Activated effector memory CD4-positive, alpha-beta T cell treated with anti-CD3 and anti-CD28 coated beads, Interleukin-2, amount 50 U/mL, for 16 hours (primary cell): ENCODE measurements around the gene ADGRE3.
"Not testable (repeated sequence)": the region's sequence is repeated elsewhere in the genome, so short reads cannot be mapped to it uniquely, and the experiment has no call there.

Experiments used
- DNase-seq: peaks from one replicate; pipeline ENCODE4 v3.0.0-alpha.2; 2020

ADGRE3 gene

GRCh38 chr19:14669940-14670339 is 4.7 kb downstream of the ADGRE3 start:
- no peak for DNase-seq

GRCh38 chr19:14661372-14661924 is 13.2 kb downstream of the ADGRE3 start:
- DNase-seq = no peak

GRCh38 chr19:14659874-14660489 is 14.7 kb downstream of the ADGRE3 start:
- no peak for DNase-seq

- DNase-seq = no peak
Measured at GRCh38 chr19:14655726-14656125, 18.9 kb downstream of the ADGRE3 start.

GRCh38 chr19:14654786-14655560 is 19.7 kb downstream of the ADGRE3 start:
- DNase-seq = no peak

GRCh38 chr19:14650161-14650560 is 24.5 kb downstream of the ADGRE3 start:
- no peak for DNase-seq

GRCh38 chr19:14649020-14649419 is 25.6 kb downstream of the ADGRE3 start:
- DNase-seq = no peak

- no peak for DNase-seq
Measured at GRCh38 chr19:14648506-14648905, 26.1 kb downstream of the ADGRE3 start.

GRCh38 chr19:14639536-14640277 is 34.9 kb downstream of the ADGRE3 start:
- DNase-seq = no peak

GRCh38 chr19:14632286-14632685 is 42.4 kb downstream of the ADGRE3 start:
- no peak for DNase-seq

- no peak for DNase-seq
Measured at GRCh38 chr19:14629557-14629956, 45.1 kb downstream of the ADGRE3 start.

GRCh38 chr19:14624491-14624890 is 50.2 kb downstream of the ADGRE3 start:
- DNase-seq = not testable (repeated sequence)

GRCh38 chr19:14619404-14619803 is 55.2 kb downstream of the ADGRE3 start:
- no peak for DNase-seq

- no peak for DNase-seq
Measured at GRCh38 chr19:14616407-14616806, 58.2 kb downstream of the ADGRE3 start.

GRCh38 chr19:14615623-14616022 is 59.0 kb downstream of the ADGRE3 start:
- DNase-seq = no peak

- DNase-seq = no peak
Measured at GRCh38 chr19:14614099-14614412, 60.6 kb downstream of the ADGRE3 start.

- DNase-seq = not testable (repeated sequence)
Measured at GRCh38 chr19:14613399-14614098, 61.1 kb downstream of the ADGRE3 start.

GRCh38 chr19:14612657-14613056 is 62.0 kb downstream of the ADGRE3 start:
- DNase-seq = no peak

GRCh38 chr19:14612242-14612641 is 62.4 kb downstream of the ADGRE3 start:
- DNase-seq = not testable (repeated sequence)

- no peak for DNase-seq
Measured at GRCh38 chr19:14611051-14611450, 63.6 kb downstream of the ADGRE3 start.

- DNase-seq = no peak
Measured at GRCh38 chr19:14606627-14607026, 68.0 kb downstream of the ADGRE3 start.

- DNase-seq = no peak
Measured at GRCh38 chr19:14603990-14604387, 70.7 kb downstream of the ADGRE3 start.

GRCh38 chr19:14599548-14600147 is 75.0 kb downstream of the ADGRE3 start:
- DNase-seq = no peak
